Measurements from ENCODE around the gene PAK1. TPM values are rescaled to one million over a fixed set of nuclear protein-coding genes. Genes with fewer than 3 reads are reported as not detected.

The PAK1 gene
- 22.4 to 25.1 TPM (median 23.4 TPM) in 5 replicates for total RNA-seq (2022; extraction: Qiagen RNA extraction; ENCODE audit: low read depth)

DNA sequence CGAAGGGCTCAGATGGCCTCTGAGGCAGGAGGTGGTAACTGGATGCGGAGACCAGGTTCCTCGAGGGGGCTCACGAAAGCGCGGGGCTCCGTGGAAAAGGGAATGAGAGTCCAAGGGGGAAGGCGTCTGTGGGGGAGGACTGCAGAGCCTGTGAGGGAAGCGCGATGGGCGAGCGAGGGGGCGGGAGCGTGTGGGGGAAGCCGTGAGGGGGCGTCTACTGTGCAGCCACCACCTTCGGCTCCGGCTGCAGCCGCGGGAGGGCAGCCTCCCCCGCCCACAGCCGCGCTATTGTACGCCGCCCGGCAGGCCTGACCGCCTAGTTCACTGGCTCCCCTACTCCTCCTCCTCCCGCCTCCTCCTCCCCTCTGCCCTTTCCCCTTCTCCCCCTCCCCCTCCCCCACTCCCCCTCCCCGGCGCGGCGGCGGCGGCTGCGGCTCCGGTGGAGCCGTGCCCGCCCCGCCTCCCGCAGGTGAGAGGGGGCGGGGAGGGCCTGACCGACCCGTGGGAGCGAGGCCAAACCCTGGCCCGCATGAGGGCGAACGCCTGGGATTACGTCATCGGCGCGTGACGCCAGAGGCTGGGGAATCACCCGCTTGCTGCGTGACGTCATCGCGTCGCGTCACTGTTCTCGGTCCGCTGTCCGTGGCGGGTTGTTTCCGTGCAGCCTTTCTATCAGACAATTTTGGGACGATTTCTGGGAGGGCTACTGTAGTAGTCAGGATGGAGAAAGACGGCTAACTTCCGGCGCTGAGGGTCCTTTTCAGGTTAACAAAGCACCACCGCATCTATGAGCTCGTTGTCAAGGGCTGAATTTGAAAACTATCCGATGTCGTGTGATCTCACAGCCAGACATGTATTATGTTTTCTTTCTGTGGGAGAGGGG lies at the start of gene PAK1:
Gene PAK1, minus strand, starts transcription at position 294 of the 883 bp plus-strand sequence. CDS start 81,574 bp downstream, outside the sequence.

DNA sequence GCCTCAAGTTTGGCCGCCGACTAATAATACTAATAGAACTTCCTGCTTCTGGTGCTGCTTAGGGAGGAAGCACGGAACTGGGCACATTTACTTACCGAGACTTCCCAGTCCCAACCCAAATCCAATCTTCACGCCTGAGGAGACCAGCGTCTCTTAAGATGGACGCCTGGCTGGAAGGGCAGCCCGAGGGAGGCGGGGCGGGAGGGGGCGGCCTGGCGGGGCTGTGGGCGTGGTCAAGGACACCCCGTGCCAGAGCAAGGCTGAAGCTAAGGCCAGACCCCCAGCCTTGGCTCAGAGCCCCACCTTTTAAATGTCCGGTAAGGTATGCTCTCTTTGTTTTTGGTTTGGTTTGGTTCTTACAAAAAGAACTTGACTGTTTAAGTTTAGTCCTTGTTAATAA lies 172.4 kb downstream of the PAK1 start, which contains the start of gene GDPD4:
Gene GDPD4, minus strand, starts transcription at position 177 of the 400 bp plus-strand sequence. CDS start 16,549 bp downstream, outside the sequence.

Other genes starting within 250 kb of the PAK1 start
- not detected in 5 replicates for gene GDPD4, start 172.4 kb downstream of the PAK1 start, total RNA-seq (2022; extraction: Qiagen RNA extraction; ENCODE audit: low read depth)
- gene AQP11, start 115.9 kb upstream of the PAK1 start, total RNA-seq (2022; extraction: Qiagen RNA extraction; ENCODE audit: low read depth), result 0.98 to 2.6 TPM (median 2.1 TPM) in 5 replicates
- gene CLNS1A, start 163.7 kb upstream of the PAK1 start, total RNA-seq (2022; extraction: Qiagen RNA extraction; ENCODE audit: low read depth), result 149 to 218 TPM (median 154 TPM) in 5 replicates

All from A549 treated with ZK216348 at 1 μM for 4 hours (cell line).